ENCODE measurements around the gene EML4. TPM values are rescaled to one million over a fixed set of nuclear protein-coding genes. Genes with fewer than 3 reads are reported as not detected.

The EML4 gene
- total RNA-seq, 1 donor from 2014 or later: 68.2 TPM

GRCh38 chr2:42127425-42128424 lies 41.4 kb upstream of the EML4 start:
- peaks cover 18% of the 10 kb centered on the region for H3K4me1 ChIP-seq (ENCODE audit: insufficient read depth, low read length)
- no peak overlapping the region for H3K4me3 Mint-ChIP-seq (ENCODE audit: unreplicated experiment)
- H3K4me2 ChIP-seq (ENCODE audit: low read length): no peak overlapping the region
- H3K4me1 Mint-ChIP-seq (ENCODE audit: low read depth, unreplicated experiment): peaks cover 57% of the 10 kb centered on the region
- H3K27me3 ChIP-seq (ENCODE audit: insufficient read depth, low read length): no peaks in the 10 kb centered on the region
- H3K79me2 ChIP-seq (ENCODE audit: insufficient read depth, low read length): no peaks in the 10 kb centered on the region
- H3K9me3 Mint-ChIP-seq (ENCODE audit: unreplicated experiment): no peaks in the 10 kb centered on the region
- no peak overlapping the region for H3K4me3 ChIP-seq (ENCODE audit: insufficient read depth, low read depth, low read length)
- H3K27ac Mint-ChIP-seq (ENCODE audit: unreplicated experiment): peak overlapping the region; percentile 15
- no peak for TF ChIP-seq EZH2 (IDR thresholded peaks at IDR 0.05; ENCODE audit: insufficient read depth, low read length)
- TF ChIP-seq CTCF (IDR thresholded peaks at IDR 0.05; ENCODE audit: insufficient read depth, low read depth, low read length): no peak
- H3K27ac ChIP-seq (ENCODE audit: low read depth, low read length): no peak overlapping the region
- DNase-seq (ENCODE audit: low read depth): no peak
- no peak for FAIRE-seq
- H3K36me3 ChIP-seq (ENCODE audit: insufficient read depth, low read length): no peaks in the 10 kb centered on the region
- no peak overlapping the region for H3K9ac ChIP-seq (ENCODE audit: low read length)
- H2AFZ ChIP-seq (ENCODE audit: low read depth, low read length): no peak overlapping the region
- no peaks in the 10 kb centered on the region for H3K36me3 Mint-ChIP-seq (ENCODE audit: low read depth, unreplicated experiment)
- H4K20me1 ChIP-seq (ENCODE audit: insufficient read depth, low read length): no peaks in the 10 kb centered on the region
- no peaks in the 10 kb centered on the region for H3K9me3 ChIP-seq (ENCODE audit: insufficient read depth, low read depth, low read length)
- H3K27me3 Mint-ChIP-seq (ENCODE audit: low read depth, unreplicated experiment): no peaks in the 10 kb centered on the region

- Histone ChIP-seq H3K4me1 (ENCODE audit: insufficient read depth, low read length) (peaks cover 26% of the 10 kb centered on the region), H3K27me3 (ENCODE audit: insufficient read depth, low read length) (no peaks in the 10 kb centered on the region), H3K9ac (ENCODE audit: low read length) (no peak overlapping the region), H3K36me3 (ENCODE audit: insufficient read depth, low read length) (no peaks in the 10 kb centered on the region), H2AFZ (ENCODE audit: low read depth, low read length) (no peak overlapping the region), H4K20me1 (ENCODE audit: insufficient read depth, low read length) (no peaks in the 10 kb centered on the region), H3K27ac (ENCODE audit: low read depth, low read length) (no peak overlapping the region), H3K79me2 (ENCODE audit: insufficient read depth, low read length) (no peaks in the 10 kb centered on the region), H3K9me3 (ENCODE audit: insufficient read depth, low read depth, low read length) (no peaks in the 10 kb centered on the region), H3K4me2 (ENCODE audit: low read length) (peak overlapping the region; percentile 10), H3K4me3 (ENCODE audit: insufficient read depth, low read depth, low read length) (no peak overlapping the region)
- peaks cover 63% of the 10 kb centered on the region for H3K4me1 Mint-ChIP-seq (ENCODE audit: low read depth, unreplicated experiment)
- FAIRE-seq (no peak), DNase-seq (ENCODE audit: low read depth) (peak; percentile 90)
- no peaks in the 10 kb centered on the region for H3K36me3 Mint-ChIP-seq (ENCODE audit: low read depth, unreplicated experiment)
- H3K27me3 Mint-ChIP-seq (ENCODE audit: low read depth, unreplicated experiment): no peaks in the 10 kb centered on the region
- no peaks in the 10 kb centered on the region for H3K9me3 Mint-ChIP-seq (ENCODE audit: unreplicated experiment)
- no peak overlapping the region for H3K27ac Mint-ChIP-seq (ENCODE audit: unreplicated experiment)
- no peak for TF ChIP-seq CTCF (IDR thresholded peaks at IDR 0.05; ENCODE audit: insufficient read depth, low read depth, low read length)
- no peak for TF ChIP-seq EZH2 (IDR thresholded peaks at IDR 0.05; ENCODE audit: insufficient read depth, low read length)
- no peak overlapping the region for H3K4me3 Mint-ChIP-seq (ENCODE audit: unreplicated experiment)
Measured at GRCh38 chr2:42128721-42129486, 40.2 kb upstream of the EML4 start.

All from astrocyte (in vitro differentiated cells and primary cell).